GM18868 (cell line): ENCODE measurements around the gene COTL1.

Experiments
- ATAC-seq: cut with Tn5 transposase; IDR thresholded peaks from one replicate; pipeline ENCODE4 v1.9.1; 2021; ENCODE audit warnings: mild to moderate bottlenecking, moderate library complexity; ENCODE audit not compliant: unreplicated experiment

The COTL1 gene

DNA sequence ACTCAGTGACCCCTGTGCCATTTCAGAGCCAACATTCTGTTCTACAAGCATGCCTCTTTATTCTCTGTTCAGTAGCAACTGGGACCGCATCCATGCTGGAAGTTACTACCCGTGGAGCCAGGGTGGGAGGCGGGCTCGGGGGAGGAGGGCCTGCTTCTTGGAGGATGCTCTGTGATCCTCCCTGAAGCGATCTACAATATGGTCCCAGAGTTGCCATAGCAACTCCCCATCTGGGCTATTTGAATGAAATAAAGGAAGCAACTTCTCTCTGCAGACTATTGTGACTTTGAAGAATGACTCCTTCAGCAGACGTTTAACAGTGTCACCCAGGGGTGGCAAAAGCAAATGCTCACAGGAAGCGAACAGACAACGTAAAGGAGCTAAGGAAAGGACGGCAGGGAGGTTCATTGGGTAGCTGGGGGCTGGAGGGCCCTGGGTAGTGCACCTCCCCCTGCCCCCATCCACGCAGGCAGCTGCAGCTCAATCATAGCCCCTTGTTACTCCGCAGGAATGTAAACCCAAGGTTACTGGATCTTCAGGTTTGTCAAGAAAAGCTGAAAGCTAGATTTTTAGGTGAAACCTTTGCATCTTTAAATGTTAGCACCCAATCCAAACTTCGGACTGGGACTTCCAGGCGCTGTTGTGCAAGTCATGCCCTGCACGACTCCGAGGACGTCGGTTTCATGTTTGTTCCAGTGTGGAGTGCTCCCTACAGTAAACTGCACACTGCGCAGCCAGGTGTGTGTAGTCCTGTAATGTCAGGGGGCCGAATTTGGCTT is 62.3 kb downstream of the COTL1 start:
- no peak for ATAC-seq

DNA sequence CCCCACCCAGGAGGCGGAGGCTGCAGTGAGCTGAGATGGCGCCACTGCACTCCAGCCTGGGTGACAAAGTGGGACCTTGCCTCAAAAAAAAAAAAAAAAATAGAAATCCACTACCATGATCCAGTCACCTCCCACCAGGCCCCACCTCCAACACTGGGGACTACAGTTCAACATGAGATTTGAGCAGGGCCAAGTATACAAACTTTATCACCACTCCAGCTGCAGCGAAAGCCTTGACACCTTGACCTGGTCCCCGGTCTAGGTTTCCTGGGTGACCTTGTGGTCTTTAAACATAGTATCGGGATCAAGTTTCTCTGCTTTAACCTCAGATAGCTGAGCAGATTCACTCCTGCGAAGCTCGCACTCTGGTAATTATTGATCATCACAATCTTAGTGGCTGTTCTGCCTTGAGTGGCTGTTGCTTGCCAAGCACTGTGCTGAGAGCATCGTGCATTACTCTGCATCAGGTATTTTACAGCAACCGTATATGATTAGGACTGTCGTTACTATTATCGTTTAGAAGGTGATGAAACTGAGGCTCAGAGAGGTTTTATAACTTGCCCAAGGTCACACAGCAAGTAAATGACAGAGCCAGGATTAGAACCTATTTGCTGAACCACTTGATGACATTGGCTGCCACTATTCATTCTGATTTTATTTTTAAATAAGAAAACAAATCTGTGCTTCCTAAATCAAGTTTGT is 63.1 kb downstream of the COTL1 start:
- ATAC-seq: no peak

DNA sequence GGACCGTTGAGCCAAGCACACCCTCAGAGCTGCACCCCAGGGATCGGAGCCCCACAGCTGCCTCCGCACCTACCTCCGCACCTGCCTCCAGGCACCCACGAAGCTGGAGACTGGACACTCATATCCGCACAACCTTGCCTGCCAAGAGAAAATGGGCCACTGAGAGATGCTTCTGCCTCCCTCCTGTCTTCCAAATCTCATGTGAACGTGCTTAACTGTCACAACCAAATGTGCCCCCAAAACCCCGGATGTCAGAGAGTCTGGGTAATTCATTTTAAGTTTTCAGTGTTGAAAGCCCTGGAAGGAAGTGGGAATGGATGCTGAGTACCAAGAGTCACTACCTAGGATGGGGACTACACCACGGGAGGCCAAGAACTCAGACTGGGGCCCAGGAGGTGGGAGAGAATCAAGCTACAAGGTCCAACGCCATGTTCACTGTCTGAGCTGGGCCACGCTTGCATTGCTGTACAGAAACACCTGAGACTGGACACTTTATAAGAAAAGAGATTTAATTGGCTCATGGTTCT is 63.9 kb downstream of the COTL1 start:
- ATAC-seq: no peak

- no peak for ATAC-seq
These were observed 65.7 kb downstream of the COTL1 start for GRCh38 chr16:84552135-84552534.

GRCh38 chr16:84550096-84550495 is 67.8 kb downstream of the COTL1 start:
- no peak for ATAC-seq

DNA sequence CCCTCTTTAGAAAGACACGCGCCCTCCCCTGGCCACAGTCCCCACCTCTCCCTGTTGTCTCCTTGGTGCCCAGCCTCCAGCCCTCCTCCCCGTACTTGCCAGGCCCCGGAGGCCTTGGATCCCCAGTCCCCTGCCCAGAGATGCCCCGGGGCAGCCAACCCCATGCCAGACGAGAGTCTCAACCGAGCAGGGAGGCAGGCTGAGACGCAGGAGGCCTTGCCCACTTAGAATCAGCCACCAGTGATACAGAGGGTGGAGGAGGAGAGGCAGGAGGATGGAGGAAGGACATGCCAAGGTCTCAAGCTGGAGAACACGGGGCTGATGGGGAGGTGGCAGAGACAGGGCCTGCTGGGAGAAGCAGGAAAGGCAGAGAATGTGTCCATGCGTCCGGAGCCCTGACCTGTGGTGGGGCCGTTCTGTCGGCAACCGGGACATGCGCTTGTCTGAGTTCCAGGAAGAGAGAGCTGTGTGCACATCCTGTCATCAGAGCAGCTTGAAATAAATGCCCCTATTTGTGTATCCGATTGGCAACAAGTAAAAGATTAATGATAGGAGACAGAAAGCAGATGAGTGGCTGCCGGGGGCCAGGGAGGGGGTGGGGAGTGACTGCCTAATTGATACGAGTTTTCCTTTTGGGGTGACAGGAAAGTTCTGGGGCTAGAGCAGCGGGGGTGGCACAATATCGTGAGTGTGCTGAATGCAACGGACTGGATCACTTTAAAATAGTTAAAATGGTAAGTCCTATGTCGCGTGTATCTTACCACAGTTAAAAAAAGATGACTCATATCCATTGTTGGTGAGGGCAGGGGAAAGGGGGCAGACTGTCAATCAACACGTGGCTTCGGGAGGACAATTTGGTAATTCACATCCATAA is 68.7 kb downstream of the COTL1 start:
- ATAC-seq: no peak

DNA sequence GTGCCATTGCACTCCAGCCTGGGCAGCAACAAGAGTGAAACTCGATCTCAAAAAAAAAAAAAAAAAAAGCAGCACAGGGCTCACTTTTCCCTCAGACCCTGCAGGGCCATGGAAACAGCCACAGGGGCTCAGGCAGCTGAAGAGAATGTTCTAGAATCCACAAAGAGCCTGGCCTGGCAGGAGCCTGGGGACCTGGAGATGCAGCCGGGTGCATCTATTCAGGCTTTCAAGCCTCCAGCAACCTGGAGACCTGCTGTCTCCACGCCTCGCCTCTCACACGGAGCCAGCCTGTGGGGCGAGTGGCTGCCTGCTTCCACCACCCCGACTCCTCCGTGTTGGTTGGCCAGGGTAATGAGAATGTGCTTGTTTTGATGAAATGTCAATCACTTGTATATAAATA is 69.4 kb downstream of the COTL1 start:
- ATAC-seq: no peak

GRCh38 chr16:84547546-84548061 is 70.3 kb downstream of the COTL1 start:
- no peak for ATAC-seq

DNA sequence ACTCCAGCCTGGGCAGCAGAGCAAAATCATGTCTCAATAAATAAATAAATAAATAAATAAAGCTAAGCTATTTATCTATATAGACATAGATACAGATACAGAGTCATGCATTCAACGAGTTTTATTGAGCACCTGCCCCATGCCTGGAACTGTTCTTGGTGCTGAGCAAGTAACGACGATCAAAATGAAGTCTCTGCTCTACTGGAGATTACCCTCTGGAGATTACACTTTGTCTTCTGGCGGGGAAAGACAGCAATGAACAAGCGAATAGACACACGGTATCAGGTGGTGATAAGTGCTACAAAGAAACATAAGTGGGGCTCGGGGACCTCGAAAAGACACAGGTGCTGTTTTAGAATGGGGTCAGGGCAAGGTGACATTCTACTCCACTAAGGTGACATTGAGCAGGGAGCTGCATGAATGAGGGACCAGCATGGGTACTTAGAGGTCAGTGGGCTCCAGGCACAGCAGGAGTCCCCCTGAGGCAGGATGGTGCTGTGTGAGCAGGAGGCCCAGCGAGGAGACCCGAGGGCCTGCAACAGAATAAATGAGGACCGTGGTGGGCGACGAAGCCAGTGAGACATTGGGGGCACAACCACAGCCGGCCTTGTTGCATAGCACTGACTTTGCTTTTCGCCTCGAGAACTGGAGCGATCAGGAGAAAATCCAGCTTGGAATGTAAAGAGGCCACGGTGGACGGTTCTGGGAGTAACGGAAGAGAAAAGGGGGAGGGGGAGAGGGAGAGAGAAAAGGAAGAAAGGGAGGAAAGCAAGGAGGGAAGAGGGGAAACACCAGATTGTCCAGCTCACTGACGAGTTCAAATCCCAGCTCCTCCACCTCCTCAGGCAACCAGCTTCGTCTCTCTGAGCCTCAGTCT is 71.0 kb downstream of the COTL1 start:
- no peak for ATAC-seq

- no peak for ATAC-seq
These were observed 72.7 kb downstream of the COTL1 start for GRCh38 chr16:84545114-84545737.

DNA sequence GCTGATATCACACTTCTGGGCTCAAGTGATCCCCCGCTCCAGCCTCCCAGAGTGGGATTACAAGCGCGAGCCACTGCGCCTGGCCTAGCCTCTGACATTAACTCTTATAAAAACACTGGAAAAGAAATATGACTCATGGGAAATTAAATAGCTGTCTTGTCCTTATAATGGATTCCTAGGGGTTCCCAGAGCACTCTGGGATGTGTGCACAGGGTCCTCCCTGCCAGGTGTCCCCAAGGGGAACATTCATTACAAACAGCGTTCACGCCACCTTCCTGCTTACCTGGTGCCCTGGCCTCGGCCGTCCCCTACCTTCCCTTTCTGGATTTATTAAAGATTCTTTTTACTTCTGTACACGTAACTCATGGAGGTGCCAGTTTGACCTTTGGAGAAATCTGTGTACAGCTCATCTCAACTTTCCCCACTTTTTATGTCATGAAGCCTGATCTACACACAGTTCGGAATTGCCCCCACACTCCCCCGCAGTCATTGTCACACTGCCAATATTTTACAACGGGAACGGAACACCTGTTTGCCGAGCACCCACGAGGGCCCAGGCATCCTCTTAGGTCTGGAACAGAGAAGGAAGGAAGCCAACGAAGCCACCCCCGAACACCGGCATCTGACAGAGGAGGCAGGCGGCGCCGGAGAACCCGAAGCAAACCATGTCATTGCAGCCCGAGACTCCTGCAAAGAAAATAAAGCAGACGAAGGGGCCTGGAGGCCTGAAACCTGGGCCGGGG is 73.7 kb downstream of the COTL1 start:
- no peak for ATAC-seq

GRCh38 chr16:84543253-84543652 is 74.6 kb downstream of the COTL1 start:
- ATAC-seq: no peak

DNA sequence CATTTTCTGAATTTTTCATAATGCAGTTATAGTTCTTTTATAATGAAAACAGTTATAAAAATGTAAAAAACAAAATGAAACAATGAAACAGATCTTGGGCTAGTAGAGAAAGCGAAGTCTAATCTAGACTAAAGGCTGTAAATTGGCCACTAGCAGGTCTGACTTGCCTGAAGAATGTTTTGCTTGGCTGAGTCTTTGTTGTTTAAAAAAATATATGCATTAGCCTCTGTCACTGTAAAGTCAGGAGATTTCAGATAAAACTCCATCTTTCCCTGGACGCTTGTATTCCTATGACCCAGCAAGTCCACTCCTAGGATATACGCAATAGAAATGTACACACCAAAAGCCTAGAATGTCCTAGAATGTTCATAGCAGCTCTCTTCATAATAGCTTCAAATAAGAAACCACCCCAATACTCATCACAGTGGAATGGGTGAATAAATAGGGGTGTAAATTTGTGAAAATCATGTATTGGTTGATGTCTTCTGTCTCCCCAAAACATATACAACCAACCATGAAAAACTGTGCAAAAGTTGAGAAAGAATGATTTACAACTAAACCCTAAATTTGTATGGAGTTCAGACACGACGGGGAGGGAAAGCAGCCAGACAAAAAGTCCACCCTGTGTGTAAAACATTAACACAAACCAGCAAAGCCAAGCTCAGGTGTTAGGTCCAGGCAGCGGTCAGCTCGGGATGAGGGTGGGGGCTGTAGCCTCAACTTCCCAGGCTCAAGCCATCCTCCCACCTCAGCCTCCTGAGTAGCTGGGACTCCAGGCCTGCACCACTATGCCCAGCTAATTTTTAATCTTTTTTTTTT is 75.7 kb downstream of the COTL1 start:
- ATAC-seq: no peak

- no peak for ATAC-seq
These were observed 77.7 kb downstream of the COTL1 start for GRCh38 chr16:84540194-84540593.

GRCh38 chr16:84538222-84538840 is 79.5 kb downstream of the COTL1 start:
- no peak for ATAC-seq

- ATAC-seq: no peak
These were observed 80.3 kb downstream of the COTL1 start for GRCh38 chr16:84537491-84538151.

DNA sequence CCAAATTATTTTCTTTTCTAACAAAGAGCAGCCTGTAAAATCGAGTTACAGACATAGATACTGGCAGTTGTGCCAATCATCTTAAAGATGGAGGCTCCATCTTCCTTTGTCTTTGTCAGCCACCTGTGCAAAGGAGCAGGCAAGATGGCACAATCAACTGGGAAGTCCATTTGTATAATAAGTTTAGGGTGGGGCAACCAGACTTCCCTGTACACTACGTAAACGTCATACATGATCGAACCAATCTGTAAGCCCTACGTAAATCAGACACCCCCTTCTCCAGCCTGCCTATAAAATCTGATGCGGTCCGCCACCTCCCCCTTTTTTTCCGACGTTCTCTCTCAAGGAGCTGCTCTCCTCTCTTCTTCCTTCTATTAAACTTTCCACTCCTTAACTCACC is 82.0 kb downstream of the COTL1 start:
- ATAC-seq: no peak
